SIG-M5 treated with dmso at 0.1 percent for 504 hours (cell line): ENCODE measurements around the gene CST2.
"Not testable (repeated sequence)": the region's sequence is repeated elsewhere in the genome, so short reads cannot be mapped to it uniquely, and the experiment has no call there.

ENCODE experiments used
- DNase-seq: peaks from one replicate; lab custom pipeline; 2025; ENCODE audit not compliant: unreplicated experiment; lab: John Stamatoyannopoulos, UW

Gene CST2

GRCh38 chr20:23811559-23811958 lies 15.0 kb downstream of the CST2 start:
- DNase-seq, result not testable (repeated sequence)

- DNase-seq, result not testable (repeated sequence)
Observed at GRCh38 chr20:23810349-23810748, 16.2 kb downstream of the CST2 start.

GRCh38 chr20:23800865-23801264 lies 25.7 kb downstream of the CST2 start:
- DNase-seq, result no peak

- DNase-seq, result peak; percentile 17
Observed at GRCh38 chr20:23799216-23799847, 27.2 kb downstream of the CST2 start.

- no peak for DNase-seq
Observed at GRCh38 chr20:23795526-23795925, 31.0 kb downstream of the CST2 start.

- DNase-seq, result no peak
Observed at GRCh38 chr20:23794841-23795240, 31.7 kb downstream of the CST2 start.

GRCh38 chr20:23794065-23794464 lies 32.5 kb downstream of the CST2 start:
- no peak for DNase-seq

GRCh38 chr20:23783447-23783846 lies 43.1 kb downstream of the CST2 start:
- no peak for DNase-seq

GRCh38 chr20:23782366-23782983 lies 44.1 kb downstream of the CST2 start:
- DNase-seq, result peak; percentile 48

- not testable (repeated sequence) for DNase-seq
Observed at GRCh38 chr20:23778676-23779075, 47.9 kb downstream of the CST2 start.

GRCh38 chr20:23777380-23777779 lies 49.1 kb downstream of the CST2 start:
- DNase-seq, result not testable (repeated sequence)

- DNase-seq, result no peak
Observed at GRCh38 chr20:23776067-23776771, 50.3 kb downstream of the CST2 start.

- no peak for DNase-seq
Observed at GRCh38 chr20:23774081-23774480, 52.4 kb downstream of the CST2 start.
